K562 (cell line): Measurements from ENCODE around the gene TNFAIP3. TPM values are rescaled to one million over a fixed set of nuclear protein-coding genes. Genes with fewer than 3 reads are reported as not detected.
A peak's percentile ranks its signal among the peaks of the same experiment; 100 is the strongest.

Experiments used
- BRD4 ChIP-seq: fragments of 200-600 bp; sonication (generic); IDR thresholded peaks from 2 replicates; pipeline ENCODE4 v1.6.1; 2017; ENCODE audit warnings: inconsistent platforms
- EP300 ChIP-seq: IDR thresholded peaks from 2 replicates; pipeline ENCODE4 v1.6.1; 2012; ENCODE audit warnings: low read length, improper control_type of control experiment
- FOXK2 ChIP-seq, 2 experiments: fragments of 450-650 bp; IDR thresholded peaks in 1 of 2; conservative IDR thresholded peaks in 1 of 2; 2 replicates each; pipeline ENCODE4 v1.6.1; 2016; ENCODE audit warnings: low read depth in 2 of 2, mild to moderate bottlenecking in 1 of 2
- HDAC8 ChIP-seq: fragments of 450-650 bp; IDR thresholded peaks from 2 replicates; pipeline ENCODE4 v1.6.1; 2016; ENCODE audit warnings: mild to moderate bottlenecking, missing genetic modification characterization, moderate library complexity, missing compliant biosample characterization
- HDGF ChIP-seq: fragments of 450-650 bp; IDR thresholded peaks from 2 replicates; pipeline ENCODE4 v1.6.1; 2016
- LCOR ChIP-seq: sonication (generic); formaldehyde crosslinking; IDR thresholded peaks from 2 replicates; pipeline ENCODE4 v1.8.0; 2022; ENCODE audit warnings: mild to moderate bottlenecking, missing genetic modification reagents
- MECOM ChIP-seq: fragments of 250-450 bp; sonication (Bioruptor Pico); IDR thresholded peaks from 2 replicates; pipeline ENCODE4 v1.8.0; 2022; ENCODE audit warnings: inconsistent platforms
- PHTF2 ChIP-seq: fragments of 250-450 bp; sonication (Bioruptor Pico); IDR thresholded peaks from 2 replicates; pipeline ENCODE4 v1.5.0; 2021; ENCODE audit warnings: mild to moderate bottlenecking
- SMARCA4 ChIP-seq: fragments of 450-650 bp; IDR thresholded peaks from 2 replicates; pipeline ENCODE4 v1.6.1; 2016
- ZKSCAN1 ChIP-seq: fragments of 150-350 bp; IDR thresholded peaks from 2 replicates; pipeline ENCODE4 v1.6.1; 2016; ENCODE audit warnings: low read depth, low read length
- ZNF75A ChIP-seq: fragments of 450-650 bp; formaldehyde crosslinking; IDR thresholded peaks from 2 replicates; pipeline ENCODE4 v1.4.0; 2020; ENCODE audit warnings: mild to moderate bottlenecking
- polyA plus RNA-seq, 8 experiments: library from polyadenylated mRNA; depleted of rRNA in 4 of 8; stranded (reverse) in 5 of 8; unstranded in 3 of 8; fragments of >200 nt; fragmentation: Nextera tagmentation in 2 of 8; fragmentation: Illumina TruSeq in 1 of 8; extraction: Ambion mirVana in 2 of 8; extraction: Trizol in 1 of 8; gene quantifications; 2 replicates each; pipeline versions ENCODE4 v1.2.1 to v1.2.3, GENCODE V29; 2011 to 2014; ENCODE audit warnings: inconsistent platforms in 1 of 8, missing spikeins in 1 of 8
- total RNA-seq, 7 experiments: library from RNA; depleted of rRNA in 6 of 7; stranded (reverse); fragments of >200 nt in 6 of 7; fragmentation: Illumina TruSeq in 2 of 7; extraction: Trizol in 2 of 7; gene quantifications; 2 replicates each; pipeline versions ENCODE4 v1.2.1 to v1.2.3, GENCODE V29; 2011 to 2021; ENCODE audit warnings: low replicate concordance in 1 of 7
- TF ChIP-seq, protein P1 (sequence below), 2 experiments: fragments of 450-650 bp; formaldehyde crosslinking in 1 of 2; IDR thresholded peaks; 2 replicates each; pipeline versions ENCODE4 v1.4.0 to v1.6.1; 2014 to 2020; ENCODE audit warnings: mild to moderate bottlenecking in 2 of 2, borderline replicate concordance in 1 of 2, low read depth in 1 of 2
- TF ChIP-seq, protein P2 (sequence below): fragments of 250-450 bp; sonication (Bioruptor Pico); IDR thresholded peaks from 2 replicates; pipeline ENCODE4 v1.5.0; 2020; ENCODE audit warnings: mild to moderate bottlenecking
- TF ChIP-seq, protein P3 (sequence below): fragments of 250-450 bp; sonication (Bioruptor Pico); IDR thresholded peaks from 2 replicates; pipeline ENCODE4 v1.5.0; 2020; ENCODE audit warnings: mild to moderate bottlenecking, borderline replicate concordance

TNFAIP3 gene
- total and polyA plus RNA-seq, 9 of the 15 experiments (the other 6 are each of a cell fraction or from before 2014, with no cell fraction given) = 0.79 to 17.0 (median 6.4) TPM

DNA sequence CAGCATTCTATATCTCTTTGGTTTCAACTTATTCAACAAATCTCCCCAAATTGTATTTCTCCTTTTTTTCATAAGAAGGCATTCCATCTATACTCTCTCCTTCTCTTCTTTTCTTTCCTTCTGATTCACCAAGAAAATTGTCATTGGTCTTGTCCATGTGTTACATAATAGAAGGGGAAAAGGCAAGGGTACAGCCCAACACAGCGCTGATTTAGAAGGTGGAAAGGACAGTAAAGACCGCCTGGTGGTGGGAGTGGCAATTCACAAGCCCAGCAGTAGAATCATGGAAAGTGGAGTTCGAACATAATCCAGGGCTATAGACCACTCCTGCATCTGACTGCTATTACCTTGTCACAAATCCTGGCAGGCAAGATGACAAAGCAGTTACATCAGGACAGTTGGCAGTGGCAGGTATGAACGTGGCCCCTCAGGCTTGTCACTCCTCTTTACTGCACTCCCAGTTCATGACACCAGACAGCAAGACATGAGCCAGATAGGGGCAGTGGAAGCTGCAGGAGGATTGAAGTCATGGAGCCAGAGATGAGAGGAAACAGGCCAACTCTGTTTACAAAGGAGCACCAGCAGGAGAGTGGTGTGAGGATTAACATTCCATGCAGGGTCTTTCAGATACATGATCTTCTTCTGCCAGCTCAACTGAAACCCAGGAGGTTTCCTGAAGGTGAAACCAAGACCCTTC, 2.1 kb upstream of the TNFAIP3 start (continued):
- TF ChIP-seq, protein P1, sequence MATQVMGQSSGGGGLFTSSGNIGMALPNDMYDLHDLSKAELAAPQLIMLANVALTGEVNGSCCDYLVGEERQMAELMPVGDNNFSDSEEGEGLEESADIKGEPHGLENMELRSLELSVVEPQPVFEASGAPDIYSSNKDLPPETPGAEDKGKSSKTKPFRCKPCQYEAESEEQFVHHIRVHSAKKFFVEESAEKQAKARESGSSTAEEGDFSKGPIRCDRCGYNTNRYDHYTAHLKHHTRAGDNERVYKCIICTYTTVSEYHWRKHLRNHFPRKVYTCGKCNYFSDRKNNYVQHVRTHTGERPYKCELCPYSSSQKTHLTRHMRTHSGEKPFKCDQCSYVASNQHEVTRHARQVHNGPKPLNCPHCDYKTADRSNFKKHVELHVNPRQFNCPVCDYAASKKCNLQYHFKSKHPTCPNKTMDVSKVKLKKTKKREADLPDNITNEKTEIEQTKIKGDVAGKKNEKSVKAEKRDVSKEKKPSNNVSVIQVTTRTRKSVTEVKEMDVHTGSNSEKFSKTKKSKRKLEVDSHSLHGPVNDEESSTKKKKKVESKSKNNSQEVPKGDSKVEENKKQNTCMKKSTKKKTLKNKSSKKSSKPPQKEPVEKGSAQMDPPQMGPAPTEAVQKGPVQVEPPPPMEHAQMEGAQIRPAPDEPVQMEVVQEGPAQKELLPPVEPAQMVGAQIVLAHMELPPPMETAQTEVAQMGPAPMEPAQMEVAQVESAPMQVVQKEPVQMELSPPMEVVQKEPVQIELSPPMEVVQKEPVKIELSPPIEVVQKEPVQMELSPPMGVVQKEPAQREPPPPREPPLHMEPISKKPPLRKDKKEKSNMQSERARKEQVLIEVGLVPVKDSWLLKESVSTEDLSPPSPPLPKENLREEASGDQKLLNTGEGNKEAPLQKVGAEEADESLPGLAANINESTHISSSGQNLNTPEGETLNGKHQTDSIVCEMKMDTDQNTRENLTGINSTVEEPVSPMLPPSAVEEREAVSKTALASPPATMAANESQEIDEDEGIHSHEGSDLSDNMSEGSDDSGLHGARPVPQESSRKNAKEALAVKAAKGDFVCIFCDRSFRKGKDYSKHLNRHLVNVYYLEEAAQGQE (IDR thresholded peaks at IDR 0.05; ENCODE audit: borderline replicate concordance) = peak; percentile 52
- TF ChIP-seq, protein P1 (CRISPR knock-in tag; IDR thresholded peaks at IDR 0.05; ENCODE audit: low read depth) = no peak
- TF ChIP-seq, protein P2, sequence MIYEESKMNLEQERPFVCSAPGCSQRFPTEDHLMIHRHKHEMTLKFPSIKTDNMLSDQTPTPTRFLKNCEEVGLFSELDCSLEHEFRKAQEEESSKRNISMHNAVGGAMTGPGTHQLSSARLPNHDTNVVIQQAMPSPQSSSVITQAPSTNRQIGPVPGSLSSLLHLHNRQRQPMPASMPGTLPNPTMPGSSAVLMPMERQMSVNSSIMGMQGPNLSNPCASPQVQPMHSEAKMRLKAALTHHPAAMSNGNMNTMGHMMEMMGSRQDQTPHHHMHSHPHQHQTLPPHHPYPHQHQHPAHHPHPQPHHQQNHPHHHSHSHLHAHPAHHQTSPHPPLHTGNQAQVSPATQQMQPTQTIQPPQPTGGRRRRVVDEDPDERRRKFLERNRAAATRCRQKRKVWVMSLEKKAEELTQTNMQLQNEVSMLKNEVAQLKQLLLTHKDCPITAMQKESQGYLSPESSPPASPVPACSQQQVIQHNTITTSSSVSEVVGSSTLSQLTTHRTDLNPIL (CRISPR knock-in tag) = no peak
- TF ChIP-seq HDAC8 (tag) (0 out of 2 replicates have a peak, but pooled peaks have one; percentile 31), PHTF2 (CRISPR knock-in tag) (no peak), ZKSCAN1 (no peak; the same call in 1 of the 2 replicates), MECOM (CRISPR knock-in tag) (no peak), EP300 (peak; percentile 24), ZNF75A (CRISPR knock-in tag) (no peak; the same call in 1 of the 2 replicates), FOXK2 (conservative IDR thresholded peaks at IDR 0.05 in 1 of 2, IDR thresholded peaks at IDR 0.05 in 1 of 2; ENCODE audit: low read depth in 2 of 2) (0 out of 4 replicates have a peak, but pooled peaks of 1 of the 2 experiments have one; percentile 40), SMARCA4 (peak; percentile 44; the same call in 1 of the 2 replicates), HDGF (peak; percentile 65; the same call in 1 of the 2 replicates), BRD4 (no peak), LCOR (CRISPR knock-in tag) (no peak)
- TF ChIP-seq, protein P3, sequence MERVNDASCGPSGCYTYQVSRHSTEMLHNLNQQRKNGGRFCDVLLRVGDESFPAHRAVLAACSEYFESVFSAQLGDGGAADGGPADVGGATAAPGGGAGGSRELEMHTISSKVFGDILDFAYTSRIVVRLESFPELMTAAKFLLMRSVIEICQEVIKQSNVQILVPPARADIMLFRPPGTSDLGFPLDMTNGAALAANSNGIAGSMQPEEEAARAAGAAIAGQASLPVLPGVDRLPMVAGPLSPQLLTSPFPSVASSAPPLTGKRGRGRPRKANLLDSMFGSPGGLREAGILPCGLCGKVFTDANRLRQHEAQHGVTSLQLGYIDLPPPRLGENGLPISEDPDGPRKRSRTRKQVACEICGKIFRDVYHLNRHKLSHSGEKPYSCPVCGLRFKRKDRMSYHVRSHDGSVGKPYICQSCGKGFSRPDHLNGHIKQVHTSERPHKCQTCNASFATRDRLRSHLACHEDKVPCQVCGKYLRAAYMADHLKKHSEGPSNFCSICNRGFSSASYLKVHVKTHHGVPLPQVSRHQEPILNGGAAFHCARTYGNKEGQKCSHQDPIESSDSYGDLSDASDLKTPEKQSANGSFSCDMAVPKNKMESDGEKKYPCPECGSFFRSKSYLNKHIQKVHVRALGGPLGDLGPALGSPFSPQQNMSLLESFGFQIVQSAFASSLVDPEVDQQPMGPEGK (CRISPR knock-in tag) = no peak
